ENCODE data around the gene GDAP1L1.
"Not testable (repeated sequence)": the region's sequence is repeated elsewhere in the genome, so short reads cannot be mapped to it uniquely, and the experiment has no call there.

The GDAP1L1 gene

GRCh38 chr20:44287272-44288097, 40.4 kb downstream of the GDAP1L1 start:
- POLR2A ChIA-PET = interaction anchor here (1.1 kb wide), 1 partner anchor 23 kb away, joined by 3 read pairs; the partner anchor contains the start of gene FITM2

GRCh38 chr20:44288252-44288651, 41.1 kb downstream of the GDAP1L1 start:
- no peak for DNase-seq (ENCODE audit: low read depth, low spot score)
- ChIA-PET POLR2A (no interaction called here), CTCF (no interaction called here)
- TF ChIP-seq CTCF (IDR thresholded peaks at IDR 0.05; ENCODE audit: insufficient read depth, low read length, missing control alignments) = no peak
- no peak overlapping the region for H3K4me3 ChIP-seq (ENCODE audit: low read depth, low read length)

More at GRCh38 chr20:44287272-44288097, 40.4 kb downstream of the GDAP1L1 start:
- TF ChIP-seq CTCF (IDR thresholded peaks at IDR 0.05; ENCODE audit: insufficient read depth, low read length, missing control alignments) = no peak
- no peak overlapping the region for H3K4me3 ChIP-seq (ENCODE audit: low read depth, low read length)
- DNase-seq (ENCODE audit: low read depth, low spot score) = no peak
- CTCF ChIA-PET = interaction anchor here (1.1 to 1.6 kb wide), 2 partner anchors 24 to 71 kb away, joined by 4 to 7 read pairs; partner anchors contain the start of gene FITM2

GRCh38 chr20:44291754-44292153, 44.6 kb downstream of the GDAP1L1 start:
- ChIA-PET CTCF (interaction anchor here (2.8 kb wide), 1 partner anchor 19 kb away, joined by 17 read pairs; the partner anchor contains the start of gene FITM2), POLR2A (no interaction called here)
- TF ChIP-seq CTCF (IDR thresholded peaks at IDR 0.05; ENCODE audit: insufficient read depth, low read length, missing control alignments) = no peak
- no peak for DNase-seq (ENCODE audit: low read depth, low spot score)
- no peak overlapping the region for H3K4me3 ChIP-seq (ENCODE audit: low read depth, low read length)

- CTCF ChIA-PET = interaction anchor here (1.1 to 1.8 kb wide), 3 partner anchors 16 to 80 kb away, joined by 3 to 5 read pairs (median 3); no protein-coding TSS in a partner anchor
- DNase-seq (ENCODE audit: low read depth, low spot score) = no peak
- no peak overlapping the region for H3K4me3 ChIP-seq (ENCODE audit: low read depth, low read length)
- POLR2A ChIA-PET = no interaction called here
- TF ChIP-seq CTCF (IDR thresholded peaks at IDR 0.05; ENCODE audit: insufficient read depth, low read length, missing control alignments) = no peak
These were observed 48.9 kb downstream of the GDAP1L1 start for GRCh38 chr20:44296011-44296410.

GRCh38 chr20:44297721-44298120, 50.6 kb downstream of the GDAP1L1 start:
- CTCF ChIA-PET = interaction anchor here (1.8 to 4.1 kb wide), 2 partner anchors 13 to 81 kb away, joined by 5 to 28 read pairs; partner anchors contain the start of gene FITM2
- POLR2A ChIA-PET = no interaction called here

GRCh38 chr20:44299011-44299535, 52.0 kb downstream of the GDAP1L1 start:
- POLR2A ChIA-PET; H3K4me3 ChIP-seq (ENCODE audit: low read depth, low read length); DNase-seq (ENCODE audit: low read depth, low spot score): not testable (repeated sequence)
- CTCF ChIA-PET = interaction anchor here (1.1 to 4.1 kb wide), 2 partner anchors 11 to 82 kb away, joined by 4 to 28 read pairs; partner anchors contain the start of gene FITM2

More at GRCh38 chr20:44297721-44298120, 50.6 kb downstream of the GDAP1L1 start:
- TF ChIP-seq CTCF (IDR thresholded peaks at IDR 0.05; ENCODE audit: insufficient read depth, low read length, missing control alignments) = no peak
- DNase-seq (ENCODE audit: low read depth, low spot score) = no peak
- H3K4me3 ChIP-seq (ENCODE audit: low read depth, low read length) = no peak overlapping the region

Measured in AG04449 (cell line).